Stimulated activated CD4-positive, alpha-beta T cell treated with anti-CD3 and anti-CD28 coated beads, TNF-alpha, amount 100 ng/mL, for 24 hours (primary cell): Measurements from ENCODE around the gene C1orf185.
"Not testable (repeated sequence)": the region's sequence is repeated elsewhere in the genome, so short reads cannot be mapped to it uniquely, and the experiment has no call there.

Experiments
- DNase-seq, 3 experiments: peaks; one replicate each; pipeline ENCODE4 v3.0.0-alpha.2; 2020; ENCODE audit warnings: low read depth in 3 of 3

Gene C1orf185

DNA sequence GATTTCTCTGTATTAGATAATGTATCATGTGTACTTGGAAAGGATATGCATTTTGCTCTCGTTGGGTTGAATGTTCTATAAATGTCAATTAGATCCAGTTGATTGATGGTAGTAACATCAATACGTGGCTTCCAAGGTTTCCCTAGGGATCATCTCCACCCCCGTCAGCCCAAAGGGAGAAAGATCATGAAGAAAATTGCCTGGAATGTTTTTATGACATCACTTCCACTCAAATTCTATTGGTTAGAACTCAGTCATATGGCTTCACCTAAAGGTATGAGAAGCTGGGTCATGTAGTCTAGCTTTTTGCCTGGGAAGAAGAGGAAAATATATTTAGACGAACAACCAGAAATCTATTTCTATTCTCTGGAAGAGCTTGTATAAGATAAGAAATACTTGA, at the start of gene C1orf185:
Gene C1orf185, plus strand, starts transcription at position 253 of the 400 bp plus-strand sequence. Its CDS starts 6 bp downstream, at position 259.
- no peak for DNase-seq

DNA sequence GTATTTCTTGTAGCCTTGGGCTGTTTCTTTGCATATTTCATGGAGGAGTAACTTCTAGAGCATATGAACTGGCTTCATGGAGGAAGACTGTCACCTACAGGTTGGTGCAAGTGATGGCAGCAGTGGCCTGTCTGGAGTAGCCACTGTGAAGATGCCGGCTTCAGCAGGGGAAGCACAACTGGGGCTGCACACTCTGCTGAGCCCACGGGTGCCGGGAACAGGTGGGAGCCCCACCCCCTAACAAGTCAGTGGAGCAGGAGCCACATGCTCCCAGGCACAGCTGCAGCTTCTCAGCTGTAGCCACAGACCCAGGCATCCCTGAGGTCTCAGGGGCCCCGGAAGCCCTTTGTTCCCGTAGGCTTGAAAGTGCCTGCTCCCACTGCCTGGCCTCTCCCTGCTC, 43.2 kb upstream of the C1orf185 start:
- no peak for DNase-seq

- DNase-seq = no peak
Observed at GRCh38 chr1:51061231-51061918, 40.7 kb upstream of the C1orf185 start.

GRCh38 chr1:51063121-51063520, 38.9 kb upstream of the C1orf185 start:
- no peak for DNase-seq

GRCh38 chr1:51070011-51070410, 32.0 kb upstream of the C1orf185 start:
- DNase-seq = no peak

DNA sequence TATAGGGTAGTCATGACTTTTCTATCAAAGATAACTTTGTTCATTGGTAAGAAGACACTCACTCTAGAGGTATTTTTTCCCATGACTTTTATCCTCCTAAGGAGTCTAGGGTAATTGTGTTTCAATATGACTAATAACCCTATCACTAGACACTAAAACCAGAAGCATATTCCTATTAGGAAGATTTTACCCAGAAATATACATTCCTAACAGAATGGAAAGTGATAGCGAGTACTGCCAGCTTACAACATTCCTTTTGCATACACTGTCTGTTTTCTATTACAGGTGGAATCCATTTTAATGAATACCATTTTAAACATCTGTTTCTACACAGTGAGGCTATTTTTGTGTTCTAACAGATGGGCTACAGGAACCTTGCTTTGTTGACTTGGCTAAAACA, 31.4 kb upstream of the C1orf185 start:
- no peak for DNase-seq

DNA sequence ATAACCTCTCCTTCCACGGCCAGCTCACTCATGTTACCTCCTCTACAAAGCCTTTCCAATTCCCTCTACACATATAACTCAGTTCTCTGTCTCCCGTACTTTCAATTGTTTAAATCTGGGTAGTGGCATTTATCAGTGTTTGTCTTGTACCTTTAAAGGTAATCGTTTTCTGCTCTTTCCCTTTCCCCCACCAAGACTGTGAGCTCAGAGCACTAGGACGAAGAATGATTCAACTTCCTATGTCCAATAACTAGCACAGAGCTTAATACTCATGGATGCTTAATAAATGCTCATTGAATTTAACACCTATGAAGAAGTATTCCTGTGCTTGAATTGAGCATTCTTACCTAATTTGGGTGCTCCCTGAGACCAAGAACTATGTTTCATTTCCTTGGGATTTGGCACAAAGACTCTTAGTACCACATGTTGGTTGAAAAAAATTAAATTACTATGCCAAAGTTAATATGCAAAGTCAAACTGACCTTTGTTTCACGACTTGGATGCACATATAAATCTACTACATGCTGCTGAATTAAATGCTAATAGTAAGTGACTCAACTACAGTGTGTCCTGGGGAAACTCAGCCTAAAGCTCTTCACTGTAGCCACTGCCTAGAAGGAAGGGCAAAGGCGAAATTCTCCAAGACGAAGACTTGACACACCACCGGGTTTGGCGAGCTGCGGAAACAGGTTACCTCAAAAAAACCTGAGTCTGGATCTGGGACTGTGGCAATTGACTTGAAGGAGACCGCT, 30.6 kb upstream of the C1orf185 start:
- no peak for DNase-seq

GRCh38 chr1:51072043-51072439, 30.0 kb upstream of the C1orf185 start:
- no peak for DNase-seq

DNA sequence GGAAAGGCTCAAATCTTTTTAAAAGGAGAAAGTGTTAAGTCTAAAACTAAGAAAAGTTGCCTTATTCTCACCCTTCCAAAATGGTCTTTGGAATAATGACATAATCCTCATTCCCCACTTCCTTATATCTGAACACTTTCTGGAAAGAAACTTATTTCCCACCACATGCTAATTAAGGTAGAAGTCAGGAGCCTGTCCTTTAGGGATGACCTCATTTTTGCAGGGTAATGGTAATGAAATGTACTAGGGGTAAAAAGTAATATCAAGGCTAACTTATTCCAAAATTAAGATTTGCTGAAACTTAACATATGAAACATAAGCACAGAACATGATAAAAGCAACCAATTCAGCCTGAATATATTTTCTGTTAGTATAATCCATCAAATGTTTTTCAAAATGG, 29.4 kb upstream of the C1orf185 start:
- DNase-seq = no peak

DNA sequence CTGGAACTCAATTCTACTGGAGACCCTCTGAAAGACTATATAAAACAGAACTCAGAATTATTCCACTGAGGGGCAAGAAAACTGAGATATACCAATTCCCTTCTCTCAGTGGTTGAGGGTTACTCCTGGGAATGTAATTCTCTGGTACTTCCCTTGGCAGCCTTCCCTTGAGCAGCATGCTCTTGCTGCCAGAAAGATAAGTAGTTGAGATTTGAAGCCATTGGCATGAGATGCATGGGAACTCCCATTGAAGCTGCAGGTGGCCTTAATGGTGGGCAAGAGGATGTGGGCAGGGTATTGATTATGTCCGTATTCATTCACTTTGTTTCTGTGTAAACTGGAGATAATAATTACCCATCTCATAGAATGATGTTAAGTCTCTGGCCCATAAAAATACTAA, 28.6 kb upstream of the C1orf185 start:
- DNase-seq = no peak

DNA sequence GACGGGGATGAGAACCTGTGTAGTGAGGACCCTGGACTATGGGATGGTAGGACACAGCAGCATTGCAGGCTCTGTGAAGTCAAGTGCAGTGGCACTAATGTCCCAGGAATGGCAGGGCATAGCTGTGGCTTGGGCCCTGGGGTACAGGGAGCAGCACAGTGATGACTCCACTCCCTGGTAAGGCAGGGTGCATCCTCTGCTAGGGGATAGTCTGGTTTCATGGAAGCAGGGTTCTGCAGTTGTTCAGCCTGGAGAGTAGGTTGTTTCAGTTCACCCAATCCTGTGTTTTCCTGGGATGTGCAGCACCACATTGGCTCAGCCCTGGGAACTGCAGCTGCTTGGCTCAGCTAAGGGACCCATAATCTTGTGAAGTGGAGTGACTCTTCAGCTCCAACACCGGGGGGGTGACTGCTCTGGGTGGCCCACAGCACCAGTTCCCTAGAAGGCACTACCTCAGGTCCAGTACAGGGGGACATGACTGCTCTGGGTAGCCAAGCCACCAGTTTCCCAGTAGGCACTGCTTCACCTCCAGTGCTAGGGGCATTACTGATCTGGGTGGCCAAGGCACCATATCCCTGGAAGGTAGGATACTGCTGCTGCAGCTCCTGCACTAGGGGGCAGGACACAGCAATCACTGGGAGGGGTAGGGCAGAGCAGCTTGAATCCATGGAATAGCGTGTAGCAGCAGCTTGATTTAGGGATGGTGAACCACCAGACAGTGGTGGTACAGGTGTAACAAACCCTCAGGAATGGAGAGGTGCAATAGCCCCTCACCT, 15.3 kb upstream of the C1orf185 start:
- no peak for DNase-seq

- DNase-seq = no peak
Observed at GRCh38 chr1:51088474-51088873, 13.6 kb upstream of the C1orf185 start.

DNA sequence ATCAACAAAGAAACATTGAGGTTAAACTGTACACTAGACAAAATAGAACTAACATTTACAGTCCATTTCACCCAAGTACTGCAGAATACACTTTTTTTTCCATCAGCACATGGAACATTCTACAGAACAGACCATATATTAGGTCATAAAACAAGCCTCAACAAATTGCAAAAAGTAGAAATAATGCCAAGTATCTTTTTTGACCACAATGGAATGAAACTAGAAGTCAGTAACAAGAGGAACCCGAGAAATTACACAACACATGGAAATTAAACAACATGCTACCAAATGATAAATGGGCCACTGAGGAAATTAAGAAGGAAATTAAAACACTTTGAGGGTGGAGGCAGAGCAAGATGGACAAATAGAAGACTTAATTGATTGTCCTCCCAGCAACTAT, 8.4 kb upstream of the C1orf185 start:
- no peak for DNase-seq

DNA sequence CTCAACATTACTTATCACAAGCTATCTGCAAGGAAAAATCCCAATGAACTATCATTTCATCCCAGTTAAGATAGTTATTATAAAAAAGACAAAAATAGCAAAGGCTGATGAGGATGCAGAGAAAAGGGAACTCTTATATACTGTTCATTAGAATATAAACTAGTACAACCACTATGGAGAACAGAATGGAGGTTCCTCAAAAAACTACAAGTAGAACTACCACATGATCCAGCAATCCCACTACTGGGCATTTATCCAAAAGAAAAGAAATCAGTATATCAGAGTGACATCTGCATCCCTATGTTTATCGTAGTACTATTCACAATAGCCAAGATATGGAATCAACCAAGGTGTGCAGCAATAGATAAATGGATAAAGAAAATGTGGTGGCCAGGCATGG, 4.9 kb upstream of the C1orf185 start:
- no peak for DNase-seq

- no peak for DNase-seq
Observed at GRCh38 chr1:51100264-51100880, 1.7 kb upstream of the C1orf185 start.

DNA sequence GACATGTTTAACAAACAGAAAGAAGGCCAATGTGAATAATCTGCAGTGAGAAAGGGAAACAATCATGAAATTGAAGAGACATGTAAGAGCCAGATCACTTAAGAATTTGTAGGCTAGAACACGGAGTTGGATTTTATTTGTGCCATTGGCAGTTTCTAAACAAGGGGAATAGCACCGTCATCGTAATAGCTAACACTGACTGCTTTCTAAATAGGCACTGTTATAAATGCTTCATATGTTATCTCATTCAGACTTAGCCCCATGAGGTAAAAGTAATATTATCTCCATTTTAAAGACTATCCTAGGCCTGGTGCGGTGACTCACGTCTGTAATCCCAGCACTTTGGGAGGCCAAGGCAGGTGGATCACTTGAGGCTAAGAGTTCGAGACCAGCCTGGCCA, 12.1 kb downstream of the C1orf185 start:
- no peak for DNase-seq

GRCh38 chr1:51115714-51116404, 13.8 kb downstream of the C1orf185 start:
- DNase-seq = no peak

DNA sequence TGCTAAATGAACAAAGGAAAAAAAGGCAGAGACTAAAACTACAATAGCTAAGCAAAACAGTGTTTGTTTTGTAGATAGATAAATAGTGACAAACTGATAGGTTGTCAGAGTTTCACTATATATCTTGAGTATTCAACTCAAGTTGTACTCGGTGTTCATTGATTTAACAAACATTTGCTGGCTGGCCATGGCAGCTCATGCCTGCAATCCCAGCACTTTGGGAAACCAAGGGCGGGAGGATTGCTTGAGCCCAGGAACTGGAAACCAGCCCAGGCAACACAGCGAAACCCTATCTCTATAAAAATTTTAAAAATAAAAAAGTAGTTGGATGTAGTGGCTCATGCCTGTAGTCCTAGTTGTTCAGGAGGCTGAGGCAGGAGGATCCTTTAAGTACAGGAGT, 17.3 kb downstream of the C1orf185 start:
- DNase-seq = no peak

GRCh38 chr1:51120629-51121028, 18.6 kb downstream of the C1orf185 start:
- DNase-seq = no peak

DNA sequence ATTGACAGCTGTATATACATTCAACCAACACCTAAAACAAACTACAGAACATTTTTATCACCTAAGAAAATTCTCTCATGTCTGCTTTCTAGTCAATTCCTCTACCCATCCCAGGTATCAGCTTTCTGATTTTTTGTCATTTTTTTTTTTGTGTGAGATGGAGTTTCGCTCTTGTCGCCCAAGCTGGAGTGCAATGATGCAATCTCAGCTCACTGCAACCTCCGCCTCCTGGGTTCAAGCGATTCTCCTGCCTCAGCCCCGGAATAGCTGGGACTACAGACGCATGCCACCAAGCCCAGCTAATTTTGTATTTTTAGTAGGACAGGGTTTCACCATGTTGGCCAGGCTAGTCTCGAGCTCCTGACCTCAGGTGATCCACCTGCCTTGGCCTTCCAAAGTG, 25.1 kb downstream of the C1orf185 start:
- DNase-seq = not testable (repeated sequence)

DNA sequence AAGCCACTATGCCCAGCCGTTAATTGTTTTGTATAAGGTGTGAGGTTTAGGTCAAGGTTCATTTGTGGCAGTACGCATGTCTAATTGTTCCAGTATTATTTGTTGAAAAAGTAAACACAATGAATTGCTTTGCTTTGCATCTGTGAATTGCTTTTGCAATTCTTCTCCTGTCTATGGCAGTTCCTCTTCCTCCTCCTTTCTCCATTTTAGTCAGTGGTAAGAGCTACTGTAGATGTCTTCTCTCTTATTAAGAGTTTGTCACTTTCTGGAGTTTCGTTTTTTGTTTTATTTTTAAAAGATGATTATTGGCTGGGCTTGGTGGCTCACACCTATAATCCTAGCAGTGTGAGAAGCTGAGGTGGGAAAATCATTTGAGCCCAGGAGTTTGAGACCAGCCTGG, 29.2 kb downstream of the C1orf185 start:
- DNase-seq = no peak

- DNase-seq = no peak
Observed at GRCh38 chr1:51133045-51133444, 31.0 kb downstream of the C1orf185 start.
